ENCODE measurements around the gene CDC42EP5. TPM values are rescaled to one million over a fixed set of nuclear protein-coding genes. Genes with fewer than 3 reads are reported as not detected.
A peak's percentile ranks its signal among the peaks of the same experiment; 100 is the strongest.

The CDC42EP5 gene
- total and polyA plus RNA-seq, 10 of the 15 experiments (the other 5 are each of a cell fraction or from before 2014, with no cell fraction given): 0.42 to 1.8 (median 1.4) TPM; not detected in 6

DNA sequence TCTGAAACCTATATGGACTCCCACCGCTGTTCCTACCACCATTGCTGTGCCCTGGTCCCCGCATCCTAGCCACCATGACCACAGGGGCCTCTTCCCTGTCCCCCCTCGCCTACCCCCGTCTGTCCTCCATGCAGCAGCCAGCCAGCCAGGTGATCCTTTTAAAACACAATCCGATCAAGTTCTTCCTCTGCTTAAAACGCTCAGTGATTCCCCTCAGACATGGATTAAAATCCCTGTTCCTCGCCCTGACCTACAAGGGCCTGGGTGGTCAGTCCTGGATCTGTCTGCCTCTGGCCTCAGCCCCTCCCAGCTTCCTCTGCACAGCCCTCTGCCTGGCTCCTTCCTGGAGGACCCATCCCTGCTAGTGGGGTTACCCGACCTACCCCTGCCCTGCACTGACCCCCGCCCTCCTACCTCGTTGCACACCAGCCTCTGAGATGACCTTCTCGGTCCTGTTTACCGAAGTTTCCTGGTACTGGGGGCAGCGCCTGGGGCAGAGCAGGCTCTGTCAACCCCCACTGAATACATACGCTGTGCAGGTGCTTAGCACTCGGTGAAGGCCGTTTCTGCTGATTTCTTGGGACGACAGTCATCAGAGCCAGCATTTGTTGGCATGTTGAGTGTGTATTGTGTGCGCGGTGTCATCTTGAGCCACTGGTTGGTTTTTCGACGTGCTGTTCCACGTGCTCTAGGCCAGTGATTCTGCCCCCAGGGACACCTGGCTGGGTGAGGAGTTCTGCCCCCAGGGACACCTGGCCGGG is 38.8 kb downstream of the CDC42EP5 start:
- intact Hi-C loops (cut with micrococcal nuclease; ENCODE audit: unreplicated experiment): no loop called here
- H3K9me3 ChIP-seq (replicated peaks; ENCODE audit: control insufficient read depth, insufficient read depth, low read length): no peaks in the 10 kb centered on the region
- no peaks in the 10 kb centered on the region for H3K4me1 ChIP-seq (ENCODE audit: control insufficient read depth, insufficient read depth, low read length)
- TF ChIP-seq PAX5 (IDR thresholded peaks at IDR 0.05; ENCODE audit: borderline replicate concordance, low read depth, low read length) (no peak), POLR2A (IDR thresholded peaks at IDR 0.05; ENCODE audit: low read depth, low read length) (peak; percentile 36)
- 77% methylated on average over 23 of the region's 23 CpGs for WGBS (ENCODE audit: insufficient coverage, insufficient replicate concordance, low lambda C conversion rate, missing lambda C conversion rate)
- ChIA-PET POLR2A (no interaction called here), SMC1A (ENCODE audit: uncharacterized antibody, unreplicated experiment) (interaction anchor here (0.6 kb wide), 1 partner anchor 206 kb away, joined by 5 read pairs; no protein-coding TSS in a partner anchor), RAD21 (ENCODE audit: unreplicated experiment) (no interaction called here), CTCF (no interaction called here)
- no peak overlapping the region for H3K4me3 ChIP-seq
- ATAC-seq (no peak), FAIRE-seq (no peak), DNase-seq (ENCODE audit: low read depth, low spot score) (no peak)
- no peaks in the 10 kb centered on the region for H3K27me3 ChIP-seq (replicated peaks in 1 of 2; ENCODE audit: control insufficient read depth in 2 of 2, insufficient read depth in 2 of 2, low read length in 1 of 2)
- BruUV-seq (replicated peaks): no TSS peak
- no peak overlapping the region for H3K9ac ChIP-seq (ENCODE audit: control insufficient read depth, insufficient read depth, low read length)
- in situ Hi-C loops (cut with MboI): no loop called here
- H3K79me2 ChIP-seq (ENCODE audit: control insufficient read depth, insufficient read depth, low read length): no peaks in the 10 kb centered on the region
- H4K20me1 ChIP-seq (ENCODE audit: control insufficient read depth, insufficient read depth): no peaks in the 10 kb centered on the region; the same call in 1 of the 2 replicates
- no peak overlapping the region for H3K4me2 ChIP-seq (ENCODE audit: control insufficient read depth, insufficient read depth)
- H3K27ac ChIP-seq (ENCODE audit: control insufficient read depth, insufficient read depth): no peak overlapping the region
- no peak overlapping the region for H2AFZ ChIP-seq (ENCODE audit: control insufficient read depth, low read depth, low read length)
- no peaks in the 10 kb centered on the region; a peak in 1 of 4 replicates for H3K36me3 ChIP-seq (ENCODE audit: control insufficient read depth in 2 of 2, insufficient read depth in 2 of 2, low read length in 1 of 2)

DNA sequence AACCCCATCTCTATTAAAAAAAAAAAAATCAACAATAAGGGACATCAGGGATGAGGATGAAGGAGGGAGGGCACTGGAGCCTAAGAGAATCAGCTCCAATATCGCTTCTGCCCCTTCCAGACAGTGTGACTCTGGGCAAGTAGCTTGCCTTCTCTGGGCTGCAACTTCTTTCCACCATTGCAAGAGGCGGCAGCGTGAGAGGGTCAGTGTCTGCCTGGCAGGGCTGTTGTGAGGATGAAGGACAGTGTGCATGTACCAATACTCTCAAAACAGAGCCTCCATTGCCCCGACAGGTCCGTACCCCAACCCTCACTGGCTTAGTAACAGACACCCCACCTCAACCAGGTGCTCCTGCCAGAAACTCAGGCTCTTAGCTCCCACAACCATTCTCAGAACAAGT is 39.4 kb downstream of the CDC42EP5 start:
- Histone ChIP-seq H3K27me3 (replicated peaks in 1 of 2; ENCODE audit: control insufficient read depth in 2 of 2, insufficient read depth in 2 of 2, low read length in 1 of 2) (no peaks in the 10 kb centered on the region), H3K4me1 (ENCODE audit: control insufficient read depth, insufficient read depth, low read length) (no peaks in the 10 kb centered on the region), H3K9me3 (replicated peaks; ENCODE audit: control insufficient read depth, insufficient read depth, low read length) (no peaks in the 10 kb centered on the region), H2AFZ (ENCODE audit: control insufficient read depth, low read depth, low read length) (no peak overlapping the region), H3K4me3 (no peak overlapping the region), H3K9ac (ENCODE audit: control insufficient read depth, insufficient read depth, low read length) (no peak overlapping the region), H4K20me1 (ENCODE audit: control insufficient read depth, insufficient read depth) (no peaks in the 10 kb centered on the region; the same call in 1 of the 2 replicates), H3K4me2 (ENCODE audit: control insufficient read depth, insufficient read depth) (no peak overlapping the region), H3K36me3 (ENCODE audit: control insufficient read depth in 2 of 2, insufficient read depth in 2 of 2, low read length in 1 of 2) (no peaks in the 10 kb centered on the region; a peak in 1 of 4 replicates), H3K79me2 (ENCODE audit: control insufficient read depth, insufficient read depth, low read length) (no peaks in the 10 kb centered on the region), H3K27ac (ENCODE audit: control insufficient read depth, insufficient read depth) (no peak overlapping the region)
- no peak for ATAC-seq
- POLR2A ChIA-PET: no interaction called here
- no TSS peak for BruUV-seq (replicated peaks)
- WGBS (ENCODE audit: insufficient coverage, insufficient replicate concordance, low lambda C conversion rate, missing lambda C conversion rate): 96% methylated on average over 5 of the region's 5 CpGs
- intact Hi-C loops (cut with micrococcal nuclease; ENCODE audit: unreplicated experiment): no loop called here
- TF ChIP-seq PAX8 (IDR thresholded peaks at IDR 0.05): no peak
- no peak for TF ChIP-seq ZNF622 (IDR thresholded peaks at IDR 0.05)
- no peak for TF ChIP-seq PAX5 (IDR thresholded peaks at IDR 0.05; ENCODE audit: borderline replicate concordance, low read depth, low read length)
- no peak for TF ChIP-seq ZNF274 (IDR thresholded peaks at IDR 0.05; ENCODE audit: insufficient read depth, insufficient read length)
- TF ChIP-seq TBL1XR1 (IDR thresholded peaks at IDR 0.05; ENCODE audit: low read depth, low read length): no peak
- TF ChIP-seq, protein P1, sequence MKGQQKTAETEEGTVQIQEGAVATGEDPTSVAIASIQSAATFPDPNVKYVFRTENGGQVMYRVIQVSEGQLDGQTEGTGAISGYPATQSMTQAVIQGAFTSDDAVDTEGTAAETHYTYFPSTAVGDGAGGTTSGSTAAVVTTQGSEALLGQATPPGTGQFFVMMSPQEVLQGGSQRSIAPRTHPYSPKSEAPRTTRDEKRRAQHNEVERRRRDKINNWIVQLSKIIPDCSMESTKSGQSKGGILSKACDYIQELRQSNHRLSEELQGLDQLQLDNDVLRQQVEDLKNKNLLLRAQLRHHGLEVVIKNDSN (IDR thresholded peaks at IDR 0.05; ENCODE audit: borderline replicate concordance, extremely low read length, insufficient read depth, low read depth, low read length): no peak
- TF ChIP-seq RELA (IDR thresholded peaks at IDR 0.05; ENCODE audit: borderline replicate concordance, partially characterized antibody): no peak
- TF ChIP-seq SUZ12 (IDR thresholded peaks at IDR 0.05; ENCODE audit: unreplicated experiment): no peak
- TF ChIP-seq JUNB (IDR thresholded peaks at IDR 0.05): no peak
- TF ChIP-seq, protein P2, sequence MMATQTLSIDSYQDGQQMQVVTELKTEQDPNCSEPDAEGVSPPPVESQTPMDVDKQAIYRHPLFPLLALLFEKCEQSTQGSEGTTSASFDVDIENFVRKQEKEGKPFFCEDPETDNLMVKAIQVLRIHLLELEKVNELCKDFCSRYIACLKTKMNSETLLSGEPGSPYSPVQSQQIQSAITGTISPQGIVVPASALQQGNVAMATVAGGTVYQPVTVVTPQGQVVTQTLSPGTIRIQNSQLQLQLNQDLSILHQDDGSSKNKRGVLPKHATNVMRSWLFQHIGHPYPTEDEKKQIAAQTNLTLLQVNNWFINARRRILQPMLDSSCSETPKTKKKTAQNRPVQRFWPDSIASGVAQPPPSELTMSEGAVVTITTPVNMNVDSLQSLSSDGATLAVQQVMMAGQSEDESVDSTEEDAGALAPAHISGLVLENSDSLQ (IDR thresholded peaks at IDR 0.05): no peak
- TF ChIP-seq HCFC1 (IDR thresholded peaks at IDR 0.05; ENCODE audit: low read length): no peak
- TF ChIP-seq BRCA1 (IDR thresholded peaks at IDR 0.05; ENCODE audit: low read depth, low read length): no peak
- no peak for TF ChIP-seq POLR2A (IDR thresholded peaks at IDR 0.05; ENCODE audit: low read depth, low read length)
- FAIRE-seq: no peak
- no peak for DNase-seq (ENCODE audit: low read depth, low spot score)
- CTCF ChIA-PET: no interaction called here
- SMC1A ChIA-PET (ENCODE audit: uncharacterized antibody, unreplicated experiment): interaction anchor here (0.6 kb wide), 1 partner anchor 205 kb away, joined by 5 read pairs; no protein-coding TSS in a partner anchor
- in situ Hi-C loops (cut with MboI): no loop called here
- RAD21 ChIA-PET (ENCODE audit: unreplicated experiment): no interaction called here

Measured in GM12878 (cell line).